Skeletal muscle tissue (tissue), 4 donors: ENCODE results near the gene G0S2. TPM values are rescaled to one million over a fixed set of nuclear protein-coding genes. Genes with fewer than 3 reads are reported as not detected.

Experiments
- H3K27ac ChIP-seq: one replicate; pipeline ENCODE4 v1.7.0; 2013; ENCODE audit warnings: mild to moderate bottlenecking, low read depth, low read length, inconsistent platforms
- H3K27me3 ChIP-seq, 3 donors: one replicate each; pipeline ENCODE4 v1.7.0; 2013; ENCODE audit warnings: low read length in 3 of 3; ENCODE audit not compliant: control insufficient read depth in 3 of 3, insufficient read depth in 3 of 3
- H3K36me3 ChIP-seq, 3 donors: one replicate each; pipeline ENCODE4 v1.7.0; 2013; ENCODE audit warnings: low read length in 3 of 3; ENCODE audit not compliant: control insufficient read depth in 3 of 3, insufficient read depth in 3 of 3
- H3K4me1 ChIP-seq, 3 donors: one replicate each; pipeline ENCODE4 v1.7.0; 2013; ENCODE audit warnings: low read length in 3 of 3, mild to moderate bottlenecking in 3 of 3; ENCODE audit not compliant: control insufficient read depth in 3 of 3, insufficient read depth in 3 of 3
- H3K4me3 ChIP-seq, 3 donors: one replicate each; pipeline ENCODE4 v1.7.0; 2013; ENCODE audit warnings: low read length in 3 of 3
- H3K9ac ChIP-seq, 3 donors: one replicate each; pipeline ENCODE4 v1.7.0; 2013; ENCODE audit warnings: low read length in 3 of 3, mild to moderate bottlenecking in 3 of 3, moderate library complexity in 2 of 3, low read depth in 1 of 3
- H3K9me3 ChIP-seq, 3 donors: one replicate each; pipeline ENCODE4 v1.7.0; 2013; ENCODE audit warnings: low read length in 3 of 3; ENCODE audit not compliant: control insufficient read depth in 3 of 3
- total RNA-seq: library from RNA; depleted of rRNA; stranded (reverse); fragments of >200 nt; gene quantifications from one replicate; pipeline ENCODE4 v1.2.3, GENCODE V29; 2014
- donor health status: Osteomylitis.

G0S2 gene
- 78.8 TPM for total RNA-seq

- Histone ChIP-seq H3K27ac (peak within 1 kb of the TSS; percentile 92), H3K4me1 (peaks cover 36 to 60% (median 43%) of the 10 kb centered on the region in 3 donors), H3K36me3 (peaks cover 0 to 6% (median 4%) of the 10 kb centered on the region in 3 donors)
These were observed at the start of gene G0S2 for GRCh38 chr1:209674957-209675564. Gene G0S2 (plus strand): TSS chr1:209675412. CDS start chr1:209675685, 273 bp downstream.

GRCh38 chr1:209625791-209626285 is 49.4 kb upstream of the G0S2 start:
- no peaks in the 10 kb centered on the region for H3K27me3 ChIP-seq
- no peaks in the 10 kb centered on the region for H3K9me3 ChIP-seq
- peak overlapping the region; percentile 95 for H3K27ac ChIP-seq
- H3K4me1 ChIP-seq = peaks cover 60 to 81% (median 64%) of the 10 kb centered on the region in 3 donors
- peak overlapping the region; percentile 76 to 95 (median 90) for H3K9ac ChIP-seq
- peak overlapping the region; percentile 60 to 70 (median 62) for H3K4me3 ChIP-seq
- peaks cover 0 to 5% (median 0%) of the 10 kb centered on the region in 3 donors for H3K36me3 ChIP-seq

More at GRCh38 chr1:209674957-209675564, at the start of gene G0S2:
- Histone ChIP-seq H3K9ac (peak within 1 kb of the TSS; percentile 79 to 96 (median 91)), H3K4me3 (peak within 1 kb of the TSS; percentile 79 to 93 (median 90)), H3K9me3 (no peaks in the 10 kb centered on the region), H3K27me3 (no peaks in the 10 kb centered on the region)

GRCh38 chr1:209626346-209627026 is 48.7 kb upstream of the G0S2 start:
- no peaks in the 10 kb centered on the region for H3K9me3 ChIP-seq
- H3K4me1 ChIP-seq = peaks cover 60 to 81% (median 64%) of the 10 kb centered on the region in 3 donors
- peaks cover 0 to 5% (median 0%) of the 10 kb centered on the region in 3 donors for H3K36me3 ChIP-seq
- H3K27me3 ChIP-seq = no peaks in the 10 kb centered on the region
- H3K27ac ChIP-seq = peak overlapping the region; percentile 95
- H3K4me3 ChIP-seq = peak overlapping the region; percentile 52 to 80 (median 62)
- H3K9ac ChIP-seq = peak overlapping the region; percentile 76 to 95 (median 90)

GRCh38 chr1:209627027-209627731 is 48.0 kb upstream of the G0S2 start:
- Histone ChIP-seq H3K27me3 (no peaks in the 10 kb centered on the region), H3K4me3 (peak overlapping the region; percentile 52 to 80 (median 62)), H3K27ac (peak overlapping the region; percentile 95), H3K4me1 (peaks cover 58 to 81% (median 64%) of the 10 kb centered on the region in 3 donors), H3K36me3 (peaks cover 0 to 5% (median 0%) of the 10 kb centered on the region in 3 donors), H3K9ac (peak overlapping the region; percentile 76 to 95 (median 90)), H3K9me3 (no peaks in the 10 kb centered on the region)

- H3K36me3 ChIP-seq = peaks cover 0 to 5% (median 0%) of the 10 kb centered on the region in 3 donors
- peak overlapping the region; percentile 95 for H3K27ac ChIP-seq
- H3K4me3 ChIP-seq = peak overlapping the region; percentile 52 to 80 (median 62)
These were observed 47.4 kb upstream of the G0S2 start for GRCh38 chr1:209627732-209628196.

GRCh38 chr1:209628618-209629299 is 46.5 kb upstream of the G0S2 start:
- H3K9me3 ChIP-seq = no peaks in the 10 kb centered on the region
- H3K27ac ChIP-seq = peak overlapping the region; percentile 95
- H3K27me3 ChIP-seq = no peaks in the 10 kb centered on the region
- H3K9ac ChIP-seq = peak overlapping the region in 1 of 3 donors; percentile 90
- H3K4me3 ChIP-seq = no peak overlapping the region
- peaks cover 56 to 69% (median 60%) of the 10 kb centered on the region in 3 donors for H3K4me1 ChIP-seq
- no peaks in the 10 kb centered on the region for H3K36me3 ChIP-seq

More at GRCh38 chr1:209627732-209628196, 47.4 kb upstream of the G0S2 start:
- H3K4me1 ChIP-seq = peaks cover 56 to 78% (median 60%) of the 10 kb centered on the region in 3 donors
- H3K9me3 ChIP-seq = no peaks in the 10 kb centered on the region
- no peaks in the 10 kb centered on the region for H3K27me3 ChIP-seq
- peak overlapping the region; percentile 76 to 95 (median 90) for H3K9ac ChIP-seq

GRCh38 chr1:209629621-209630382 is 45.4 kb upstream of the G0S2 start:
- H3K4me1 ChIP-seq = peaks cover 50 to 58% (median 51%) of the 10 kb centered on the region in 3 donors
- no peak overlapping the region for H3K27ac ChIP-seq
- H3K9me3 ChIP-seq = no peaks in the 10 kb centered on the region
- H3K27me3 ChIP-seq = no peaks in the 10 kb centered on the region
- H3K36me3 ChIP-seq = no peaks in the 10 kb centered on the region
- no peak overlapping the region for H3K4me3 ChIP-seq
- no peak overlapping the region for H3K9ac ChIP-seq

GRCh38 chr1:209630383-209631225 is 44.6 kb upstream of the G0S2 start:
- Histone ChIP-seq H3K27me3 (no peaks in the 10 kb centered on the region), H3K27ac (no peak overlapping the region), H3K4me3 (no peak overlapping the region), H3K9ac (peak overlapping the region in 1 of 3 donors; percentile 50), H3K4me1 (peaks cover 43 to 50% (median 47%) of the 10 kb centered on the region in 3 donors), H3K36me3 (no peaks in the 10 kb centered on the region), H3K9me3 (no peaks in the 10 kb centered on the region)
